Adrenal gland (tissue), 5 donors: ENCODE data around the gene PTGFRN.

ENCODE experiments used
- POLR2A ChIP-seq, 2 donors: fragments of 450-650 bp; IDR thresholded peaks; one replicate each; pipeline ENCODE4 v1.6.1; 2017; ENCODE audit warnings: antibody characterized with exemption in 2 of 2, mild to moderate bottlenecking in 2 of 2, moderate library complexity in 1 of 2
- TF ChIP-seq, protein P1 (sequence below), 6 experiments: fragments of 450-650 bp in 4 of 6; fragments of 200-600 bp in 2 of 6; sonication (generic) in 1 of 6; IDR thresholded peaks; 1 replicate in 5 of 6; 2 replicates in 1 of 6; pipeline versions ENCODE4 v1.5.1 to v1.8.0; 2016 to 2021; ENCODE audit warnings: antibody characterized with exemption in 6 of 6, mild to moderate bottlenecking in 2 of 6, moderate library complexity in 1 of 6
- donor health status: DM: no; HTN: no; CAD: no.

GRCh38 chr1:116972674-116973030 lies 62.9 kb downstream of the PTGFRN start:
- TF ChIP-seq POLR2A (IDR thresholded peaks at IDR 0.05): no peak
- TF ChIP-seq, protein P1, sequence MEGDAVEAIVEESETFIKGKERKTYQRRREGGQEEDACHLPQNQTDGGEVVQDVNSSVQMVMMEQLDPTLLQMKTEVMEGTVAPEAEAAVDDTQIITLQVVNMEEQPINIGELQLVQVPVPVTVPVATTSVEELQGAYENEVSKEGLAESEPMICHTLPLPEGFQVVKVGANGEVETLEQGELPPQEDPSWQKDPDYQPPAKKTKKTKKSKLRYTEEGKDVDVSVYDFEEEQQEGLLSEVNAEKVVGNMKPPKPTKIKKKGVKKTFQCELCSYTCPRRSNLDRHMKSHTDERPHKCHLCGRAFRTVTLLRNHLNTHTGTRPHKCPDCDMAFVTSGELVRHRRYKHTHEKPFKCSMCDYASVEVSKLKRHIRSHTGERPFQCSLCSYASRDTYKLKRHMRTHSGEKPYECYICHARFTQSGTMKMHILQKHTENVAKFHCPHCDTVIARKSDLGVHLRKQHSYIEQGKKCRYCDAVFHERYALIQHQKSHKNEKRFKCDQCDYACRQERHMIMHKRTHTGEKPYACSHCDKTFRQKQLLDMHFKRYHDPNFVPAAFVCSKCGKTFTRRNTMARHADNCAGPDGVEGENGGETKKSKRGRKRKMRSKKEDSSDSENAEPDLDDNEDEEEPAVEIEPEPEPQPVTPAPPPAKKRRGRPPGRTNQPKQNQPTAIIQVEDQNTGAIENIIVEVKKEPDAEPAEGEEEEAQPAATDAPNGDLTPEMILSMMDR (IDR thresholded peaks at IDR 0.05): no peak
